ENCODE measurements around the gene ENPEP. TPM values are rescaled to one million over a fixed set of nuclear protein-coding genes. Genes with fewer than 3 reads are reported as not detected.

Gene ENPEP
- total and polyA plus RNA-seq, 10 of the 15 experiments (the other 5 are each of a cell fraction or from before 2014, with no cell fraction given): 0.03 TPM; not detected in 9

DNA sequence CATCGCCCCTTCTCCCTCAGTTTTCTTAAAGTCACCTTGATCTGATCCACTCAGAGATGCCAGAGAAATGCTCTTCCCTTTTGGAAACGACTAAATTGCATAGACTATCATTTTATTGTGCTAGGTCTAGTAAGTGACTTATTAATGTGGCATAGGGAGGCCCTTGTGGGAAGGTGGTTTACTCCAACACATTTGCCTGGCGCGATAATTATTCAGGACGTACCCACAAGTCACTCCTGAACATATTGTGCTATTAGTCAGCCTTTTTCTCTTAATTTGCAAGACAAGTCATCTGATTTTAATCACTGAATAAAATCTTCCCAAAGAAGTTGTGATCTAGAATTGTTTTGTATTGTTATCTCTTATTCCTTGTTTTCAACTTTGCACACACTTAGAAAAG, 7.6 kb downstream of the ENPEP start:
- ChIA-PET SMC1A (ENCODE audit: uncharacterized antibody, unreplicated experiment) (interaction anchor here (1.0 to 1.4 kb wide), 3 partner anchors 25 to 490 kb away, joined by 3 to 4 read pairs (median 3); no protein-coding TSS in a partner anchor), CTCF (interaction anchor here (1.0 to 1.8 kb wide), 8 partner anchors 10 to 435 kb away, joined by 3 to 10 read pairs (median 4); no protein-coding TSS in a partner anchor), POLR2A (no interaction called here), RAD21 (ENCODE audit: unreplicated experiment) (interaction anchor here (1.8 kb wide), 1 partner anchor 25 kb away, joined by 6 read pairs; no protein-coding TSS in a partner anchor)
- intact Hi-C loops (cut with micrococcal nuclease; ENCODE audit: unreplicated experiment): no loop called here
- in situ Hi-C loops (cut with MboI): no loop called here
- FAIRE-seq (no peak), ATAC-seq (no peak), DNase-seq (ENCODE audit: low read depth, low spot score) (no peak)
- H3K27ac ChIP-seq (ENCODE audit: control insufficient read depth, insufficient read depth): no peak overlapping the region; the same call in 1 of the 2 replicates
- H4K20me1 ChIP-seq (ENCODE audit: control insufficient read depth, insufficient read depth): no peaks in the 10 kb centered on the region
- H3K4me3 ChIP-seq: no peak overlapping the region
- 25% methylated on average over 5 of the region's 5 CpGs for WGBS (ENCODE audit: insufficient coverage, insufficient replicate concordance, low lambda C conversion rate, missing lambda C conversion rate)
- H3K27me3 ChIP-seq (replicated peaks in 1 of 2; ENCODE audit: control insufficient read depth in 2 of 2, insufficient read depth in 2 of 2, low read length in 1 of 2): no peaks in the 10 kb centered on the region
- H3K9me3 ChIP-seq (replicated peaks; ENCODE audit: control insufficient read depth, insufficient read depth, low read length): no peaks in the 10 kb centered on the region
- TF ChIP-seq RELA (IDR thresholded peaks at IDR 0.05; ENCODE audit: borderline replicate concordance, partially characterized antibody) (no peak), HDAC6 (IDR thresholded peaks at IDR 0.05; ENCODE audit: unreplicated experiment) (no peak)
- no peaks in the 10 kb centered on the region for H3K79me2 ChIP-seq (ENCODE audit: control insufficient read depth, insufficient read depth, low read length)
- no peak overlapping the region for H2AFZ ChIP-seq (ENCODE audit: control insufficient read depth, low read depth, low read length)
- H3K36me3 ChIP-seq (ENCODE audit: control insufficient read depth in 2 of 2, insufficient read depth in 2 of 2, low read length in 1 of 2): no peaks in the 10 kb centered on the region
- no TSS peak for BruUV-seq (replicated peaks)
- no peak overlapping the region for H3K9ac ChIP-seq (ENCODE audit: control insufficient read depth, insufficient read depth, low read length)
- H3K4me2 ChIP-seq (ENCODE audit: control insufficient read depth, insufficient read depth): no peak overlapping the region; the same call in 1 of the 2 replicates
- H3K4me1 ChIP-seq (ENCODE audit: control insufficient read depth, insufficient read depth, low read length): peaks cover 13% of the 10 kb centered on the region

DNA sequence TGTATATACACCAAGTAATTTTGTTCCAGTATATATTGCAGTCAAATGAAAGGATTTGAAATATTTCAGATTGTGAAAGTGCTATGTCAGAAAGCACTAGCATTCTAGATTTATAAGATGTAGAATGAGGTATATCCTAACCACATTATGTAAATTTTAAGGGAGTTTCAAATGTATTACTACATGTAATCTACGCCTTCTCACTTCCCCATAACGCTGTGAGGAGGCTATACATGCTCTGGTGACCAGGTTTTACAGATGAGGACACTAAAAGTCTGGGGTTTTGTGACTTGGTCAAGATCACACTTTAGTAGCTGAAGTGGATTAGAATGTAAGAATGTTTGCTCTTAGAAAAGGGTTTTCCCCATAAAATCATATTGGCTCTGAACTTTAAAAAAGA, 8.1 kb downstream of the ENPEP start:
- no peak overlapping the region for H3K9ac ChIP-seq (ENCODE audit: control insufficient read depth, insufficient read depth, low read length)
- FAIRE-seq (peak; percentile 27), ATAC-seq (peak; percentile 99), DNase-seq (ENCODE audit: low read depth, low spot score) (peak; percentile 63)
- in situ Hi-C loops (cut with MboI): no loop called here
- CTCF ChIA-PET: interaction anchor here (0.8 to 1.8 kb wide), 9 partner anchors 9 to 494 kb away, joined by 3 to 10 read pairs (median 5); no protein-coding TSS in a partner anchor
- H2AFZ ChIP-seq (ENCODE audit: control insufficient read depth, low read depth, low read length): no peak overlapping the region
- intact Hi-C loops (cut with micrococcal nuclease; ENCODE audit: unreplicated experiment): no loop called here
- no TSS peak for BruUV-seq (replicated peaks)
- H3K27me3 ChIP-seq (replicated peaks in 1 of 2; ENCODE audit: control insufficient read depth in 2 of 2, insufficient read depth in 2 of 2, low read length in 1 of 2): no peaks in the 10 kb centered on the region
- SMC1A ChIA-PET (ENCODE audit: uncharacterized antibody, unreplicated experiment): interaction anchor here (0.7 to 1.4 kb wide), 8 partner anchors 10 to 490 kb away, joined by 3 to 4 read pairs (median 3); no protein-coding TSS in a partner anchor
- H3K27ac ChIP-seq (ENCODE audit: control insufficient read depth, insufficient read depth): no peak overlapping the region
- 0% methylated on average over 2 of the region's 2 CpGs for WGBS (ENCODE audit: insufficient coverage, insufficient replicate concordance, low lambda C conversion rate, missing lambda C conversion rate)
- peak overlapping the region; percentile 33; the same call in 1 of the 2 replicates for H3K4me2 ChIP-seq (ENCODE audit: control insufficient read depth, insufficient read depth)
- POLR2A ChIA-PET: no interaction called here
- H3K9me3 ChIP-seq (replicated peaks; ENCODE audit: control insufficient read depth, insufficient read depth, low read length): no peaks in the 10 kb centered on the region
- no peak overlapping the region for H3K4me3 ChIP-seq
- RAD21 ChIA-PET (ENCODE audit: unreplicated experiment): interaction anchor here (1.2 to 1.8 kb wide), 2 partner anchors 25 to 290 kb away, joined by 3 to 6 read pairs; no protein-coding TSS in a partner anchor
- no peaks in the 10 kb centered on the region for H3K36me3 ChIP-seq (ENCODE audit: control insufficient read depth in 2 of 2, insufficient read depth in 2 of 2, low read length in 1 of 2)
- H3K4me1 ChIP-seq (ENCODE audit: control insufficient read depth, insufficient read depth, low read length): peaks cover 13% of the 10 kb centered on the region
- no peaks in the 10 kb centered on the region for H4K20me1 ChIP-seq (ENCODE audit: control insufficient read depth, insufficient read depth)
- no peaks in the 10 kb centered on the region for H3K79me2 ChIP-seq (ENCODE audit: control insufficient read depth, insufficient read depth, low read length)
- no peak for TF ChIP-seq NFYB (IDR thresholded peaks at IDR 0.05; ENCODE audit: insufficient read depth, low read depth, low read length)
- TF ChIP-seq EP300 (IDR thresholded peaks at IDR 0.05; ENCODE audit: borderline replicate concordance in 1 of 2, control insufficient read depth in 1 of 2, low read depth in 2 of 2, low read length in 2 of 2): peak in 1 of 2 experiments; percentile 13; a peak in 1 of 4 replicates
- TF ChIP-seq SRF (IDR thresholded peaks at IDR 0.05; ENCODE audit: low read depth in 2 of 2, low read length in 2 of 2): no peak
- peak; percentile 93 for TF ChIP-seq RUNX3 (IDR thresholded peaks at IDR 0.05; ENCODE audit: low read length)
- no peak for TF ChIP-seq E4F1 (IDR thresholded peaks at IDR 0.05; ENCODE audit: borderline replicate concordance, partially characterized antibody)
- TF ChIP-seq CTCF (IDR thresholded peaks at IDR 0.05 in 2 of 3, conservative IDR thresholded peaks at IDR 0.05 in 1 of 3; ENCODE audit: control insufficient read depth in 2 of 3, extremely low read depth in 1 of 3, insufficient read depth in 1 of 3, low read depth in 3 of 3, low read length in 3 of 3): no peak

Data from GM12878 (cell line).